NK-92 (cell line): ENCODE measurements around the gene ARHGAP15.

Source experiments
- DNase-seq: peaks from one replicate; lab custom pipeline; 2025; ENCODE audit not compliant: unreplicated experiment; lab: John Stamatoyannopoulos, UW

ARHGAP15 gene

GRCh38 chr2:143334837-143335236 is 205.6 kb downstream of the ARHGAP15 start:
- DNase-seq, result no peak

GRCh38 chr2:143336719-143337210 is 207.5 kb downstream of the ARHGAP15 start:
- DNase-seq, result no peak

GRCh38 chr2:143341478-143341877 is 212.3 kb downstream of the ARHGAP15 start:
- no peak for DNase-seq

- DNase-seq, result no peak
These were observed 215.6 kb downstream of the ARHGAP15 start for GRCh38 chr2:143344780-143345179.

- no peak for DNase-seq
These were observed 216.9 kb downstream of the ARHGAP15 start for GRCh38 chr2:143345887-143346787.

- no peak for DNase-seq
These were observed 218.1 kb downstream of the ARHGAP15 start for GRCh38 chr2:143347271-143347695.

- DNase-seq, result no peak
These were observed 218.7 kb downstream of the ARHGAP15 start for GRCh38 chr2:143347901-143348414.

GRCh38 chr2:143354050-143354750 is 225.0 kb downstream of the ARHGAP15 start:
- no peak for DNase-seq

- no peak for DNase-seq
These were observed 226.7 kb downstream of the ARHGAP15 start for GRCh38 chr2:143355870-143356269.

- DNase-seq, result no peak
These were observed 227.1 kb downstream of the ARHGAP15 start for GRCh38 chr2:143356336-143356735.

- DNase-seq, result no peak
These were observed 227.7 kb downstream of the ARHGAP15 start for GRCh38 chr2:143356736-143357446.

- DNase-seq, result no peak
These were observed 228.7 kb downstream of the ARHGAP15 start for GRCh38 chr2:143357966-143358365.

GRCh38 chr2:143361346-143361745 is 232.1 kb downstream of the ARHGAP15 start:
- DNase-seq, result no peak

- no peak for DNase-seq
These were observed 242.4 kb downstream of the ARHGAP15 start for GRCh38 chr2:143371616-143372015.

- no peak for DNase-seq
These were observed 246.2 kb downstream of the ARHGAP15 start for GRCh38 chr2:143375384-143375880.

GRCh38 chr2:143378996-143379395 is 249.8 kb downstream of the ARHGAP15 start:
- no peak for DNase-seq

GRCh38 chr2:143379955-143380354 is 250.7 kb downstream of the ARHGAP15 start:
- DNase-seq, result no peak

GRCh38 chr2:143382573-143382972 is 253.4 kb downstream of the ARHGAP15 start:
- no peak for DNase-seq

GRCh38 chr2:143383016-143383415 is 253.8 kb downstream of the ARHGAP15 start:
- DNase-seq, result no peak

- no peak for DNase-seq
These were observed 254.9 kb downstream of the ARHGAP15 start for GRCh38 chr2:143384111-143384510.

- DNase-seq, result no peak
These were observed 261.0 kb downstream of the ARHGAP15 start for GRCh38 chr2:143390171-143390570.
